ENCODE measurements around the gene SMAD1.

DNA sequence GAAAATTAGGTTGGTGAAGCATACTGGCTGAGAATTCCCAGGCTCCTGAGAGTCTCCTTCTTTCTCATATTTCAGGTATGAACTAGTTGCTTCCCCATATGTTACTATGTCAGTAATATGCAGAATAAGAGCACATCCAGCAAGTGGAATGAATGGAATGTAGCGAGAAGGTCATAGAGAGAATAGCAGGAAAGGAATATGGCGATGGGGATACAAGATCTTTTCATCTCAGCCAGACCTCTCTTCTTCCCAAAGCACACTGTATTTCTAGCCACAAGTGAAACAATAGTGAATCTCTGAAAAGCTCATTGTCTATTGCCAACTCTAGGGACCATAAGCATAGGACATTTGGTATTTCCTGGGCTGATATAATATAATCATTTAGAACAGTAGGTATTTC, 82.9 kb downstream of the SMAD1 start:
- TF ChIP-seq POLR2A (IDR thresholded peaks at IDR 0.05; ENCODE audit: low read depth, low read length) (no peak), MAFK (IDR thresholded peaks at IDR 0.05; ENCODE audit: low read depth, low read length) (no peak), MAZ (IDR thresholded peaks at IDR 0.05; ENCODE audit: borderline replicate concordance, low read depth, low read length) (no peak), FOS (IDR thresholded peaks at IDR 0.05; ENCODE audit: low read depth, low read length) (no peak), NFE2L2 (IDR thresholded peaks at IDR 0.05; ENCODE audit: low read depth, low read length) (no peak), MXI1 (IDR thresholded peaks at IDR 0.05; ENCODE audit: borderline replicate concordance, low read depth, low read length) (no peak), SMC3 (IDR thresholded peaks at IDR 0.05; ENCODE audit: low read depth, low read length) (no peak), CEBPB (IDR thresholded peaks at IDR 0.05; ENCODE audit: low read depth, low read length) (no peak), RAD21 (IDR thresholded peaks at IDR 0.05; ENCODE audit: low read length) (no peak)
- TF ChIP-seq, protein P1, sequence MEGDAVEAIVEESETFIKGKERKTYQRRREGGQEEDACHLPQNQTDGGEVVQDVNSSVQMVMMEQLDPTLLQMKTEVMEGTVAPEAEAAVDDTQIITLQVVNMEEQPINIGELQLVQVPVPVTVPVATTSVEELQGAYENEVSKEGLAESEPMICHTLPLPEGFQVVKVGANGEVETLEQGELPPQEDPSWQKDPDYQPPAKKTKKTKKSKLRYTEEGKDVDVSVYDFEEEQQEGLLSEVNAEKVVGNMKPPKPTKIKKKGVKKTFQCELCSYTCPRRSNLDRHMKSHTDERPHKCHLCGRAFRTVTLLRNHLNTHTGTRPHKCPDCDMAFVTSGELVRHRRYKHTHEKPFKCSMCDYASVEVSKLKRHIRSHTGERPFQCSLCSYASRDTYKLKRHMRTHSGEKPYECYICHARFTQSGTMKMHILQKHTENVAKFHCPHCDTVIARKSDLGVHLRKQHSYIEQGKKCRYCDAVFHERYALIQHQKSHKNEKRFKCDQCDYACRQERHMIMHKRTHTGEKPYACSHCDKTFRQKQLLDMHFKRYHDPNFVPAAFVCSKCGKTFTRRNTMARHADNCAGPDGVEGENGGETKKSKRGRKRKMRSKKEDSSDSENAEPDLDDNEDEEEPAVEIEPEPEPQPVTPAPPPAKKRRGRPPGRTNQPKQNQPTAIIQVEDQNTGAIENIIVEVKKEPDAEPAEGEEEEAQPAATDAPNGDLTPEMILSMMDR (conservative IDR thresholded peaks at IDR 0.05; ENCODE audit: low read depth, low read length) = no peak
- TF ChIP-seq, protein P2, sequence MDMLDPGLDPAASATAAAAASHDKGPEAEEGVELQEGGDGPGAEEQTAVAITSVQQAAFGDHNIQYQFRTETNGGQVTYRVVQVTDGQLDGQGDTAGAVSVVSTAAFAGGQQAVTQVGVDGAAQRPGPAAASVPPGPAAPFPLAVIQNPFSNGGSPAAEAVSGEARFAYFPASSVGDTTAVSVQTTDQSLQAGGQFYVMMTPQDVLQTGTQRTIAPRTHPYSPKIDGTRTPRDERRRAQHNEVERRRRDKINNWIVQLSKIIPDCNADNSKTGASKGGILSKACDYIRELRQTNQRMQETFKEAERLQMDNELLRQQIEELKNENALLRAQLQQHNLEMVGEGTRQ (IDR thresholded peaks at IDR 0.05; ENCODE audit: low read depth, low read length) = no peak
